ENCODE results near the gene LINC00305.

The LINC00305 gene

DNA sequence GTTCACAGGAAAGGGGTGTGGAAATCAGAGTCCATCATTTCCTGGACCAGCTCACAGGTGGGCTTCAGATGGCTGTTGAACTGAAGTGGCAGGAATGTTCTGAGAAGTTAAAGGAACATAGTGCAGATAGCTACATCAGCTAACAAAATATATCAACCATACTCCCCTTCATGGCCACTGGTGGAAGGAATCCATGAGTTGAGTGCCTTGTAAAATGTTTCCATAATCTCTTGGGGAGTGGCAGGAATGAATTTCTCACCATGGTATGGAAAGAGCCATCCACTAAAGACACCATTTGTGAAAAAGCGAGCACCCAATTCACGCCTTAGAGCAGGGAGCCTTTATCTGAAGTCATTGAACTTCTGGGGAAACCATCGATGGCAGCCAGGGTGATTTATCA is at the start of gene LINC00305:
TSS of gene LINC00305 (minus strand) at position 101 of the 400 bp plus-strand sequence.
- in situ Hi-C loops (cut with MboI; ENCODE audit: low pct_unique_long_range_greater_than_20kb, low sequenced_read_pairs): no loop called here
- DNase-seq: no peak

GRCh38 chr18:64191069-64191468 is 42.2 kb upstream of the LINC00305 start:
- DNase-seq: no peak
- in situ Hi-C loops (cut with MboI; ENCODE audit: low pct_unique_long_range_greater_than_20kb, low sequenced_read_pairs): no loop called here

DNA sequence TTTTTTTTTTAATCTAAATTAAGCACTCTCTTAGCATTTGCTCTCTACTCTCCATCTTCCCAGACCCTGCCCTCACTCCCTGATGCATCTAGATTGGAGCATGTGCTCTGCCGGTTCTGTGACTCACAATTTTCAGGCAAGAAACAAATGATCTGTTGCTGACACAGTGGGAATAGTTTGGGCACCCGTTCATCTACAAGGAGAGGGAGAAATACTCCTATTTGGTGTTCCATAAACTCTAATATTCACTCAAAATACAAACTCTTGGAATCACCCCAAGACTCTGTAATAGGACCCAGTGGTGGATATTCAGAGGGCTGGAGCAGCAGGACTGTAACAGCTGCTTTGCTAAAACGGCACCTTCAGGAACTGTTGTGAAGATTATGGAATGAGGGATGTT is 37.1 kb upstream of the LINC00305 start:
- DNase-seq: no peak
- in situ Hi-C loops (cut with MboI; ENCODE audit: low pct_unique_long_range_greater_than_20kb, low sequenced_read_pairs): no loop called here

DNA sequence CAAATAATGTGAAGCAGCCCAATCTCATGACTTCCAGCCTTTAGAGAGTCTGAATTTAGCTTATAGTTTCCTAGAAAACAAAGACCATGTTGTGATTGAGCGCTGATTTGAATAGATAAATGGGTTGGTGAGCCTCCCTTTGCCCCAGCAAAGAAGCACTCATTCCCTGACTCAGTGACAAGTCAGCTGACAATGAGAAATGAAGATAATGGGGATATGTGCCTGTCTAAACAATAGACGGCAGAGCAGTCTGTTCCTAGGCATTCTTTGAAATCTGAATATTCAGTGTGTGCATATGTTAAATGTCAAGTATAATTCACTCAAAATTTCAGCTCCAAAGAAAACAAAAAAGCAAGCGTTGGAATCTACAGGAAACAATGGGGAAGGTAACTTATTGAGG is 34.8 kb upstream of the LINC00305 start:
- in situ Hi-C loops (cut with MboI; ENCODE audit: low pct_unique_long_range_greater_than_20kb, low sequenced_read_pairs): no loop called here
- DNase-seq: no peak

- in situ Hi-C loops (cut with MboI; ENCODE audit: low pct_unique_long_range_greater_than_20kb, low sequenced_read_pairs): no loop called here
Observed at GRCh38 chr18:64180617-64181016, 31.7 kb upstream of the LINC00305 start.

DNA sequence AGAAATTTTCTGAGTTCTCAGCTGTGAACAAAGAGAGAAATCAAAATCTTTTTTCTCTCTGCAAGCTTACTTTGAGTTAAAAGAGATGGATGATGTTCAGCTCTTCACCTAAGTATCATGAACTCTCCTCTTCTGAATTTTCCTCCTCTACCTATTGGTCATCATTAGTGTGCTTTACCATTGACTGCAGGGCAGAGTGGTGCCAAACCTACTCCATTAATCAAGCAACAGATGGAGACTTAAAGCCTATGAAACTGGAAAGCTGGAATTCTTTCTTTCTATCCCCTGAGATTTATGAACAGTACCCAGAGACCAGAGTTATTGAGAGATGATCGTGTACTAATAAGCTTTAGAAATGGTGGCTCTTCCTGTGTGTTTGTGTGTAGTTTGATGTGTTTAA is 31.3 kb upstream of the LINC00305 start:
- in situ Hi-C loops (cut with MboI; ENCODE audit: low pct_unique_long_range_greater_than_20kb, low sequenced_read_pairs): no loop called here
- no peak for DNase-seq

More at GRCh38 chr18:64180617-64181016, 31.7 kb upstream of the LINC00305 start:
- no peak for DNase-seq

DNA sequence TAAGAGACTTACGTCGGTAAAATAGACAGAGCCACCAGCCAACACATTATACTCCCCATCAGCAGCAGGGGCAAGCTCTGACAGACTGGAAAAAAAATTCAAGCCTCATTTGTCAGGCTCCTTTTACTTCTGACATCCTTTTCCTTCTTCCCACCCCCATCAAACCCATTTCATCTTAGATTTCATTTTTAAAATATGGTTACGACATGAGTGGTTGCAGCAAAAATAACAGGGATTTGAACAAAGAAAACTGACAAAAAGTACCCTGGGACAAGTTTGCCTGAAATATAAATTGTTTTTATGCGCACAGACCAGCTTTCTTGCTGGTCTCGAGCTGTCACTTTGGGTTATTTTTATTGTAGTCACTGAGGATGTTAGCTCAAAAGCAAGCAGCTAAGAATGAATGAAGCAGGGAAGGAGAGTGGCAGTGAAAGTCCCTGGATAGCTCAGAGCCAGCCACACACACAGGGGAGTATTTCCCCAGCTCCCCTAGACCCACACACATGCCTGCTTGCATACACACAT is 30.7 kb upstream of the LINC00305 start:
- in situ Hi-C loops (cut with MboI; ENCODE audit: low pct_unique_long_range_greater_than_20kb, low sequenced_read_pairs): no loop called here
- DNase-seq: no peak

DNA sequence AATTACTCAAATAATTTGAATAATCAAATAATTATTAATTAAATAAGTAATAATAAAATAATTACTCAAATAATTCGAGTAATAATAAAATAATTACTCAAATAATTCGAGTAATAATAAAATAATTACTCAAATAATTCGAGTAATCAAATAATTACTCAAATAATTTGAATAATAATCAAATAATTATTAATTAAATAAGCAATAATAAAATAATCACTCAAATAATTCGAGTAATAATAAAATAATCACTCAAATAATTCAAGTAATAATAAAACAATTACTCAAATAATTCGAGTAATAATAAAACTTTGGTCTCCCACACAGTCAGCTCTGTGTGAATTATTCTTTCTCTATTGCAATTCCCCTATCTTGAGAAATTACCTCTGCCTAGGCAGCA is 30.0 kb upstream of the LINC00305 start:
- DNase-seq: no peak
- in situ Hi-C loops (cut with MboI; ENCODE audit: low pct_unique_long_range_greater_than_20kb, low sequenced_read_pairs): no loop called here

DNA sequence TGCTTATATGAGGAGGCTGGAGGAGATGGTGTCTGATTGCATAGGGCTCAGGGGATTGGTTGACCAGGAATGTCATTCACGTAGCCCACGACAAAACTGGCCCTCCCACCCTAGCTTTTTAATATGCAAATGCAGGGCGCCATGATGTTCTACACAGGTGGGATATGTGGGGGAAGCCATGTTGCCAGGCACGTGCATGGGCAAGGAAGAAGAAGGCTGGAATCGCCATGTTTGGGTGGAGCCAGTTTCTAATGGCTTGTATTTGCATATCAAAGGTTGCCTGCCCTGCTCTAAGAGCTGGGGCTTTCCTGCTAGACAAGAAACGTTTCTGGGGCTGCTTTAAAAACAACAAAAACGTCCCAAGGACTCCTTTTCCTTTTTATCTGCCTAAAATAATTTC is 26.5 kb upstream of the LINC00305 start:
- no peak for DNase-seq
- in situ Hi-C loops (cut with MboI; ENCODE audit: low pct_unique_long_range_greater_than_20kb, low sequenced_read_pairs): no loop called here

DNA sequence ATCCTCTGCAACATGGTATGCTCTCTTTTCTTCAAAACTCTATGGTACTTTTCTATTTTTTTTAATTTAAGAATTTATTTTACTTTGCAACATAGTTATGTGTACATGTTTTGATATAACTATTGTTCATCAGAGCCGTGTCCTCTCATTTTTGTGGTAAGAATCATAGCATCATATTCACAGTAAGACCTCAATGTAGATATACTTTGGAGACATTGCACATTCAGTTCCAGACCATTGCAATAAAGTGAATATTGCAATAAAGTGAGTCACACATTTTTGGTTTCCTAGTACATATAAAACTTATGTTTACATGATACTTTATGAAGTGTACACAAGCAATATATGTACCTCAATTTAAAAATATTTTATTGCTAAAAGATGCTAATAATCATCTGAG is 22.7 kb upstream of the LINC00305 start:
- no peak for DNase-seq
- in situ Hi-C loops (cut with MboI; ENCODE audit: low pct_unique_long_range_greater_than_20kb, low sequenced_read_pairs): no loop called here

DNA sequence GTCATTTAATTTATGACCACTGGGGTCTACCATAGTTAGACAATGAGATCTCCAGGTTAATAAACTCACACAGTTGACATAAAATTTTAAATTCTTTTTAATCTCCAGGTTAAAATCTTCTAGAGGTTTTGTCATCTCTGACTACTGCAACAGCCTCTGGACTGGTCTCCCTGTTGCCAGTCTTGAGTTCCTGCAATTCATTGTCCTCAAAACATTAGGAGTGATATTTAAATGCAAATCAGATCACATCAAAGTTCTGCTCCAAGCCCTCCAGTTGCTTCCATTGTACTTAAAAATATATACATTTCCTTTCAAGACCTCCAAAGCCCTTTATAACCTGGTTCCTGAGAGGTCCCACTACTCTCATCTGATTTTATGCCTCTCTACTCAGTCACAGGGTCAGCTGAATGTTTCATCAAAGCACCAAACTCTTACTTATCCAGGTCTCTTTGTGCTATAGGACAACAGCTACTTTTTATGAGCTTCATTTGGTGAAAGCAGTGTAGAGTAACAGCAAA is 18.6 kb upstream of the LINC00305 start:
- in situ Hi-C loops (cut with MboI; ENCODE audit: low pct_unique_long_range_greater_than_20kb, low sequenced_read_pairs): no loop called here
- DNase-seq: no peak

- no peak for DNase-seq
- in situ Hi-C loops (cut with MboI; ENCODE audit: low pct_unique_long_range_greater_than_20kb, low sequenced_read_pairs): no loop called here
Observed at GRCh38 chr18:64165906-64166305, 17.0 kb upstream of the LINC00305 start.

DNA sequence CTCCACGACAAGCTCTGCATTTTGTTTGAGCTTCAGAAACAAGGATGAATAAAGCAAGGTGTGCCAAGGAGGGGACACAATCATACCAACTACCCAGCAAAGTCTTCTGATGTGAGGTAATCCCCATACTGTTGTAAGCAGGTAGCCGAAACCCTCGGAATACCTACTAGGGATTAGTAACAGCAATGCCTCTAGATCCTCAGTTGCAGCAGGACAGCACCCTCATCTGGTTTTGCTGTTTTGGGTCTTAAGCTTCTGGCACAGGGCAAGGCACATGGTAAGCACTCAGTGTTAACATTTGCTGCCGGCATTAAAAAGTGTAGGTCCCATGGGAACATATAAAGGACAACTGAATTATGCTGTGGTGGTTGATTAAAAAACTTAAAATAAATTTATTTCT is 16.0 kb upstream of the LINC00305 start:
- in situ Hi-C loops (cut with MboI; ENCODE audit: low pct_unique_long_range_greater_than_20kb, low sequenced_read_pairs): no loop called here
- DNase-seq: no peak

GRCh38 chr18:64149916-64150438 is 1.1 kb upstream of the LINC00305 start:
- DNase-seq: no peak
- in situ Hi-C loops (cut with MboI; ENCODE audit: low pct_unique_long_range_greater_than_20kb, low sequenced_read_pairs): no loop called here

DNA sequence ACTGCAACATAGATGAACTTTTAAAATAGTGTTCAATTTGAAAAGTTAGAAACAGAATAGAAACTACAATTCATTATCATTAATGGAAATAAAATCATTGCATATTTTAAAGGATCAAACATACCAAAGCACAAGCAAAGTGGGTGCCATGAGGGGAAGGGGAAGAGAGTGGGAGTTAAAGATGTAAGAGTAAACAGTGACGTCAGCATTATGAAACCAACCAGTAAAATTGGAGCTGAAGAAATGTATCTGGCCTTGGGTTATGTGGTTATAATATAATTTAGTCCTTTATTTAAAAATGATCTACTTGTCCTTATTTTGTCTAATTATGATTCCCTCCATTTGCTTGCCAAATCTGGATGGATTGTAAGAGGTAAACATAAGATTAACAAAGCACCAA is 6.0 kb downstream of the LINC00305 start:
- DNase-seq: no peak
- in situ Hi-C loops (cut with MboI; ENCODE audit: low pct_unique_long_range_greater_than_20kb, low sequenced_read_pairs): no loop called here

DNA sequence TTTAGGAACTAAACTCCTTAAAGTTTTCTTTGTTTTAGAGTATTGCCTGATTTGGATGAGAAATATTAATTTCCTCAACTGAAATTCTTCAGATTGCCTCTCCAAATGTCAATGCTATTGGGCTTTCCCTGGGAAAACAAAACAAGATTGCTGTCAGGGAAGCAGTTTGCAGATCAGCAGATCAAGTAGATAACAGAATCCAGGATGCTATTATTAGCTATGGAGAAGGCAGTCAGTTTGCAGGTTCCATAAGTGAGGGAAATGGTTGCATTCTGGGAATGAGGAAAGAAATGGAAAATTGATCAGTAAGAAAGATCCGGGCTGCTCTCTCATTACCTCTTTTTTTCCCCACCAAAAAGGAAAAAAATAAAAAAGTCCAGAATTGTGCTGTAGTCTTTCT is 11.0 kb downstream of the LINC00305 start:
- in situ Hi-C loops (cut with MboI; ENCODE audit: low pct_unique_long_range_greater_than_20kb, low sequenced_read_pairs): no loop called here
- DNase-seq: no peak

GRCh38 chr18:64134044-64134747 is 14.7 kb downstream of the LINC00305 start:
- DNase-seq: no peak
- in situ Hi-C loops (cut with MboI; ENCODE audit: low pct_unique_long_range_greater_than_20kb, low sequenced_read_pairs): no loop called here

DNA sequence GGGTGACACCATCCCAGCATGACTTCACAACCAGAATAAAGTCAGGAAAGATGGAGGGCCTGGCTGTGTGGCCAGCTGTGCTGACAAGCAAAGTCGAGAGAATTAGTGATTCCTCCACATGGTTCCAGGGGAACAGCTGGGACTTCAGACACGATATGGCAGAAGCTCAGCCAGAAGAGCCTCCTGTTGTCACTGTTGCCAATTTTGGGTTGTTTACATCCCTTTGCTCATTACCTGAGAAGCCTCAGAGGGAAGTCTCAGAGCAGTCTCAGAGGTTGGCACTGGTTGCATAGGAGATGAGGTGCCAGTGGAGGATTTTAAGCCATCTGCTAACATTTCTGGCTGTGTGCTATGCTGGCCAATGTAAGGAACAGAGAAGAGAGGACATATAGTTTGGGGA is 16.0 kb downstream of the LINC00305 start:
- in situ Hi-C loops (cut with MboI; ENCODE audit: low pct_unique_long_range_greater_than_20kb, low sequenced_read_pairs): no loop called here
- no peak for DNase-seq

DNA sequence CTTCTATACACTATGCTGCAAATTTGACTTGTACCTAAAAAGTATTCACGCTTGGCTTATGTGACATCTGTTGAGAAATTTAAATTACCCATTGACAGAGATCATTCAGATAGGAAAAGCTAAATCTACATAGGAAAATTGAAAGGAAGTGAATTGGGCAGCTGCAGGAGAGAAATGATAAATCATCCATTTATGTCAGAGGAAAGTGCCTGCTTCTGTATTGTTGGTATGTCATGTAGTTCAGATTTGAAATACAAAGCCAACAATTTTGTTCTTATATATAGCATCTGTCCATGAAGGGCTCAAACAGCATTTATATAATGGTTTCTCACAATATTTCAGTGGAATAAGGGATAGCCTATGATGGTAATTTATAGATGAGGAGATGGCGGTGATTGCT is 17.6 kb downstream of the LINC00305 start:
- no peak for DNase-seq
- in situ Hi-C loops (cut with MboI; ENCODE audit: low pct_unique_long_range_greater_than_20kb, low sequenced_read_pairs): no loop called here

GRCh38 chr18:64127172-64127571 is 21.7 kb downstream of the LINC00305 start:
- DNase-seq: no peak
- in situ Hi-C loops (cut with MboI; ENCODE audit: low pct_unique_long_range_greater_than_20kb, low sequenced_read_pairs): no loop called here

- DNase-seq: peak; percentile 2
- in situ Hi-C loops (cut with MboI; ENCODE audit: low pct_unique_long_range_greater_than_20kb, low sequenced_read_pairs): no loop called here
Observed at GRCh38 chr18:64119916-64120315, 29.0 kb downstream of the LINC00305 start.
